ENCODE data around the gene SPATA17. TPM values are rescaled to one million over a fixed set of nuclear protein-coding genes. Genes with fewer than 3 reads are reported as not detected.
"Not testable (repeated sequence)": the region's sequence is repeated elsewhere in the genome, so short reads cannot be mapped to it uniquely, and the experiment has no call there.

The SPATA17 gene, protein sequence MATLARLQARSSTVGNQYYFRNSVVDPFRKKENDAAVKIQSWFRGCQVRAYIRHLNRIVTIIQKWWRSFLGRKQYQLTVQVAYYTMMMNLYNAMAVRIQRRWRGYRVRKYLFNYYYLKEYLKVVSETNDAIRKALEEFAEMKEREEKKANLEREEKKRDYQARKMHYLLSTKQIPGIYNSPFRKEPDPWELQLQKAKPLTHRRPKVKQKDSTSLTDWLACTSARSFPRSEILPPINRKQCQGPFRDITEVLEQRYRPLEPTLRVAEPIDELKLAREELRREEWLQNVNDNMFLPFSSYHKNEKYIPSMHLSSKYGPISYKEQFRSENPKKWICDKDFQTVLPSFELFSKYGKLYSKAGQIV
- 1 to 10 TPM in 1 of 2 donors, not detected in 1; 9.3 TPM for total RNA-seq

DNA sequence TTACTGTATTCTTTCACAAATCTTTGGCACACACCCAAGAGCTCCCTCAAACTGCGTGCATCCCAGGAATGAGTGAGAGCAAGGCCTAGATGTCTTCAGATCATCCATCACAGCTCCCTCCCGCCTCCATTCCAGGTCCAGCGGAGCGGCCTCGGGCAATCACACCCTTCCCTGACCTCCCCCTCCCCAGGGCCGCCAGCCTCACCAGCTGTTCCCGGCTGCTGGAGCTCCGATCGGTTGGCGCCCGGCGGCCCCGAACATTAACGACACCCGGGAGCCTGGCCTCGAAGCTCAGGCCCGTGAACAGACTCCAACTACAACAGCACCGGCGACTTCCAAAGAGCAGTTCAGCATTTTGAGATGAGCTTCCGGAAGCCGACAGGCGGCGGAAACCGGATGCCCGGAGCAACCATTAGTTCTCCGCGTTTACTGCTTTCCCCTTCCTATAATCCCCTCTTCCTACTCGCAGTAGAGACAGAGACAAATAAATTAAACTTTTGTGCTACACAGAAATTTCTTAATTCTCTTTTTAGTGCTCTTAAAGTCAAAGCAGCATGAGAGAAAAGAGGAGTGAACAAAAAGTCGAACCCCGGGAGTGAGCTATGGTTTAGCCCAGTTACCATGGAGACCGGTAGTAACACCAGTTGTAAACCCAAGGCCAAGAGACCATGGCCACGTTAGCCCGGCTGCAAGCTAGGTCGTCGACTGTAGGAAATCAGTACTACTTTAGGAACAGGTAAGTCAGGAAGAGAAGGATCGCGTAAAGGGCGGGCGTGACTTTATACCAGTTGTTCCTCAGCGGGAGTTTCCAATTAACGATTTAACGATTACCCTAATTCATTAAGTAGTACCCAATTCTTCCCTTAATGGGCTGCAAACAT is at the start of gene SPATA17, which contains the start of gene GPATCH2:
SPATA17 (plus strand) TSS at position 634 of the 881 bp plus-strand sequence; CDS start at position 669, 35 bp downstream.
GPATCH2 (minus strand) TSS at position 380 of the 881 bp plus-strand sequence; CDS start at position 261, 119 bp downstream.
- H3K4me1 ChIP-seq (ENCODE audit: control insufficient read depth in 1 of 2, low read depth in 2 of 2): peaks cover 15 to 31% of the 10 kb centered on the region in 2 donors
- no peaks in the 10 kb centered on the region for H3K9me3 ChIP-seq
- TF ChIP-seq, protein P1, sequence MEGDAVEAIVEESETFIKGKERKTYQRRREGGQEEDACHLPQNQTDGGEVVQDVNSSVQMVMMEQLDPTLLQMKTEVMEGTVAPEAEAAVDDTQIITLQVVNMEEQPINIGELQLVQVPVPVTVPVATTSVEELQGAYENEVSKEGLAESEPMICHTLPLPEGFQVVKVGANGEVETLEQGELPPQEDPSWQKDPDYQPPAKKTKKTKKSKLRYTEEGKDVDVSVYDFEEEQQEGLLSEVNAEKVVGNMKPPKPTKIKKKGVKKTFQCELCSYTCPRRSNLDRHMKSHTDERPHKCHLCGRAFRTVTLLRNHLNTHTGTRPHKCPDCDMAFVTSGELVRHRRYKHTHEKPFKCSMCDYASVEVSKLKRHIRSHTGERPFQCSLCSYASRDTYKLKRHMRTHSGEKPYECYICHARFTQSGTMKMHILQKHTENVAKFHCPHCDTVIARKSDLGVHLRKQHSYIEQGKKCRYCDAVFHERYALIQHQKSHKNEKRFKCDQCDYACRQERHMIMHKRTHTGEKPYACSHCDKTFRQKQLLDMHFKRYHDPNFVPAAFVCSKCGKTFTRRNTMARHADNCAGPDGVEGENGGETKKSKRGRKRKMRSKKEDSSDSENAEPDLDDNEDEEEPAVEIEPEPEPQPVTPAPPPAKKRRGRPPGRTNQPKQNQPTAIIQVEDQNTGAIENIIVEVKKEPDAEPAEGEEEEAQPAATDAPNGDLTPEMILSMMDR (IDR thresholded peaks at IDR 0.05): peak; percentile 54
- DNase-seq (ENCODE audit: low spot score) (peak; percentile 36), ATAC-seq (ENCODE audit: insufficient number of reproducible peaks, low FRiP score, low read depth) (peak; percentile 98)
- H3K4me3 ChIP-seq: peak within 1 kb of the TSS; percentile 99
- H3K27me3 ChIP-seq (replicated peaks; ENCODE audit: insufficient read depth): no peaks in the 10 kb centered on the region
- peak within 1 kb of the TSS; percentile 84 to 87 for H3K27ac ChIP-seq
- no peaks in the 10 kb centered on the region for H3K36me3 ChIP-seq

DNA sequence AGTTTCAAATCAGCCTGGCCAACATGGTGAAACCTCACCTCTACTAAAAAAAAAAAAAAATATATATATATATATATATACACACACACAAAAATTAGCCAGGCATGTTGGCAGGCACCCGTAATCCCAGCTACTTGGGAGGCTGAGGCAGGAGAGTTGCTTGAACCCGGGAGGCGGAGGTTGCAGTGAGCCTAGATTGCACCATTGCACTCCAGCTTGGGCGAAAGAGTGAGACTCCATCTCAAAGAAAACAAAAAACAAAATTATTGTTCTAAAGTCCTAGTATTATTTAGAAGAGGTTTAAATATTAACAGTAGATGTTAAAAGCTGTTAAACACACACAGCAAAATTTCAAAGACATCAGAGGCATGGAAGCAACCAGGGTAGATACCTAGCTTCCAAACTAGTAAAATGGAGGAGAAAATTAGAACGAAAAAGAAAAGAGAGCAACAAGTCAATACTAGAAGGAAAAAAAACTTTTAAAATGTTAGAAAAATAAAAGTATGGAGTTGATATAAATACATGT is 46.8 kb upstream of the SPATA17 start:
- not testable (repeated sequence) for H3K4me1 ChIP-seq (ENCODE audit: control insufficient read depth in 1 of 2, low read depth in 2 of 2); H3K4me3 ChIP-seq; ATAC-seq (ENCODE audit: insufficient number of reproducible peaks, low FRiP score, low read depth); H3K27me3 ChIP-seq (replicated peaks; ENCODE audit: insufficient read depth); H3K27ac ChIP-seq; H3K9me3 ChIP-seq; DNase-seq (ENCODE audit: low spot score); H3K36me3 ChIP-seq

DNA sequence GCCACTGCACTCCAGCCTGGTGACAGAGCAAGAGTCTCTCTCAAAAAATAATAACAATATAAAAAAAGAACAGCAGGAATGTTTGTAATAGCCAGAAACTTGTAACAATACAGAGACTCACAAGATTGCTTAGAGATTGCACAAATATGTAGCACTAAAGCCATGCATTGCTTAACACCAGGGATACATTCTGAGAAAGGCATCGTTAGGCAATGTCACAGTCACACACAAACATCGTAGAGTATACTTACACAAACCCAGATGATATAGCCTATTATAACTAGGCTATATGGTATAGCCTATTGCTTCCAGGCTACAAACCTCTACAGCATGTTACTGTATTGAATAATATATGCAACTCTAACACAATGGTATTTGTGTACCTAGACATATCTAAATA is 45.6 kb upstream of the SPATA17 start:
- TF ChIP-seq, protein P1 (IDR thresholded peaks at IDR 0.05): no peak
- no peak overlapping the region for H3K27ac ChIP-seq
- ATAC-seq (ENCODE audit: insufficient number of reproducible peaks, low FRiP score, low read depth): no peak

DNA sequence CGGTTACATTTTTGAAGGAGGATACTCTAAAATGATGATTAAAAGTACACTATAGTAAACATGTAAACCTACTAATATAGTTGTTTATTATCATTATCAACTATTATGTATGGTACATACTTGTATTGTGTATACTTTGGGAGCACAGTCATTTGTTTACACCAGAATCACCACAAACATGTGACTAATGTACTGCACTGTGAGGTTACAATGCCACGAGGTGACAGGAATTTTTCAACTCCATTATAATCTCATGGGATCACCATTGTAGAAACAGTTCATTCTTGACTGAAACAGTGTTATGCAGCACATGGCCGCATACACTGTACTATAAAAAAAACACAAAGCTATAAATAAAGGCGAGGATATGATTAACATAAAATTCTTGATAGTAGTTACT is 44.6 kb upstream of the SPATA17 start:
- ATAC-seq (ENCODE audit: insufficient number of reproducible peaks, low FRiP score, low read depth): no peak
- Histone ChIP-seq H3K27ac (no peak overlapping the region), H3K27me3 (replicated peaks; ENCODE audit: insufficient read depth) (no peaks in the 10 kb centered on the region), H3K4me3 (no peak overlapping the region), H3K4me1 (ENCODE audit: control insufficient read depth in 1 of 2, low read depth in 2 of 2) (no peaks in the 10 kb centered on the region), H3K36me3 (no peaks in the 10 kb centered on the region), H3K9me3 (no peaks in the 10 kb centered on the region)
- TF ChIP-seq, protein P1 (IDR thresholded peaks at IDR 0.05): no peak
- no peak for DNase-seq (ENCODE audit: low spot score)

More for the DNA sequence above, 45.6 kb upstream of the SPATA17 start:
- DNase-seq (ENCODE audit: low spot score): no peak
- Histone ChIP-seq H3K36me3 (no peaks in the 10 kb centered on the region), H3K9me3 (no peaks in the 10 kb centered on the region), H3K4me3 (no peak overlapping the region), H3K27me3 (replicated peaks; ENCODE audit: insufficient read depth) (no peaks in the 10 kb centered on the region), H3K4me1 (ENCODE audit: control insufficient read depth in 1 of 2, low read depth in 2 of 2) (no peaks in the 10 kb centered on the region)

DNA sequence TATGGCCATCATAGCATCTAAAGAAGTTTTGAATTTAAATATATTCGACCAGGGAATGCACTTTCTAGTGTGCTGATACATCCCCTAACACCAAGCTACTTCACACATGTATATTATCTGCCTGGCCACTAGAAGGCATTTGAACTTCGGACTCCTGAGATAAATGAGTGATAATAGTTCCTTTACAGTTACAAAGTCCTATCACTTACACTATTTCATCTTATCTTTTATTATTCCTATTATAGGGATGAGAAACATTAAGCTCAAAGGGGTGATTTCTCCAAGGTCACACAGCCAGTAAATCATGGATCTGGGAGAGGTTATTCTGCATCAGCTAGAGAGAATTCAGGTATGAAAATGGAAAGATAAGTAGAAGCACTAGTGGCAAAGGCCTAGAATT is 40.5 kb upstream of the SPATA17 start:
- no peaks in the 10 kb centered on the region for H3K9me3 ChIP-seq
- H3K36me3 ChIP-seq: no peaks in the 10 kb centered on the region
- no peak overlapping the region for H3K27ac ChIP-seq
- no peak for DNase-seq (ENCODE audit: low spot score)
- ATAC-seq (ENCODE audit: insufficient number of reproducible peaks, low FRiP score, low read depth): no peak
- H3K27me3 ChIP-seq (replicated peaks; ENCODE audit: insufficient read depth): no peaks in the 10 kb centered on the region
- no peak overlapping the region for H3K4me3 ChIP-seq
- no peaks in the 10 kb centered on the region for H3K4me1 ChIP-seq (ENCODE audit: control insufficient read depth in 1 of 2, low read depth in 2 of 2)
- TF ChIP-seq, protein P1 (IDR thresholded peaks at IDR 0.05): no peak

Data from thoracic aorta (tissue), 2 donors.